Fibroblast of upper back skin (primary cell): ENCODE data around the gene ATF7.
A peak's percentile ranks its signal among the peaks of the same experiment; 100 is the strongest.
"Not testable (repeated sequence)": the region's sequence is repeated elsewhere in the genome, so short reads cannot be mapped to it uniquely, and the experiment has no call there.

Experiments
- DNase-seq: peaks from one replicate; pipeline ENCODE4 v3.0.0-alpha.2; 2013

The ATF7 gene

GRCh38 chr12:53625946-53626701 is at the start of gene ATF7:
TSS of gene ATF7 (minus strand) at chr12:53626382. CDS start at chr12:53601000, 25,382 bp downstream.
- DNase-seq = peak; percentile 98

DNA sequence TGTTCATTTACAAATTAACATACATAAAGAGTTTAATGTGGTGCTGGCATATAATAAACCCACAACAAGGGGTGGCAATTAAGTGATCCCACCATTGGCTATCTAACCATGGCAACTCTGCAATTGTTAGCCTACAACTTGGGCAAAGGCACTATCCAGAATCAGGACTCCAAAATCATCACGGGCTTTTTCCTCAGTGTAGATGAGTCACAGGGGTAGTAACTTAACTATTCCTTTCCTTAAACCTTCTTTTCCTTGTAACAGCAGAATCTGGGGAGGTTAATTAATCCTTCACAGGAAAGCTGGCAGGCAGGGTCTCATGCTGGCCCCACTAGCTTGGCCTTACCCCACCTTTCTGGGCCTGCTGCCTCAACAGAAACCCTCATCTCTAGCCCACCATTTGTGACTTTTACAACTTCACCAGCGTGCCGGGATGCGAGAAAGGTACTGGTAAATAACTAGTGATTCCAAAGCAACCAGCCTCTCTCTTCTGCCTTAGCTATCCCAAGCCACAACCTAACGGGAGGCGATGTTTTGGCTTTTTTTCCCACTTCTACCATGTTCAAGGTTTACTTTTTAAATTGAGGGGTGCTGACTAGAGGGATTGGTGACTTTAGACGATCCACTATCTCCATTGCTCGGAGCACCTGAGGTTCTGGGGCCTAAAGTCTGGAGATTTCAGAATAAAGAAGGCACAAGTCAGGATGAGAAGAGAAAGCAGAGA is 49.0 kb upstream of the ATF7 start:
- no peak for DNase-seq

DNA sequence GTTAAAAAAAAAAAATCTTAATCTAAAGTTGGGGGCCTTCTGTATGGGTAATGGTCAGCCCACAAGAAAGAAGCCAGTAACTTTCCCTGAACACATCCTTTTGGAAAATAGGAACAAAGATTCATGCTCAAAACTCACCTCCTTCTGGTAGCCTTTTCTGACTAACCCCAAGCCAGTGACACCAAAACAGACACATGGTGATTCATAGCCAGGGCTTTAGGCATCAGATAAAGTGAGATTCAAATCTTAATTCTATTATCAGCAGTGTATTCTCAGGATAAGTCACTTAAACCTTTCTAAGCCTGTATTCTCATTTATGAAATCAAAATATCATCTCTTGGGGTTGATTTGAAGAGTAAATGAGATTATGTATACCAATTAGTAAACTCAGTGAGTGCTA is 44.8 kb upstream of the ATF7 start:
- no peak for DNase-seq

GRCh38 chr12:53670308-53670707 is 44.1 kb upstream of the ATF7 start:
- DNase-seq = no peak

- no peak for DNase-seq
Measured at GRCh38 chr12:53667080-53667479, 40.9 kb upstream of the ATF7 start.

- no peak for DNase-seq
Measured at GRCh38 chr12:53664936-53665335, 38.8 kb upstream of the ATF7 start.

DNA sequence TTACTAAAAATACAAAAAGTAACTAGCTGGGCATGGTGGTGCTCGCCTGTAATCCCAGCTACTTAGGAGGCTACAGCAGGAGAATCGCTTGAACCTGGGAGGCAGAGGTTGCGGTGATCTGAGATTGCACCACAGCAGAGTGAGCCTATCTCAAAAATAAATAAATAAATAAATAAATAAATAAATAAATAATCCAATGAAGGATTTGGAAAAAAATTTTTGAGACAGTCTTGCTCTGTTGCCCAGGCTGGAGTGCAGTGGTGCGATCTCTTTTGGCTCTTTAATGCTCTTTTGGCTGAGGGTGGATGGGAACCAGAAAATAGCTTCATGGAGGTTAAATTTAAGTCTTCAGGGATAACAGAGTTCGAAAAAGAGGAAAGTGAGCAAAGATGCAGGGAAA is 38.0 kb upstream of the ATF7 start:
- DNase-seq = no peak

DNA sequence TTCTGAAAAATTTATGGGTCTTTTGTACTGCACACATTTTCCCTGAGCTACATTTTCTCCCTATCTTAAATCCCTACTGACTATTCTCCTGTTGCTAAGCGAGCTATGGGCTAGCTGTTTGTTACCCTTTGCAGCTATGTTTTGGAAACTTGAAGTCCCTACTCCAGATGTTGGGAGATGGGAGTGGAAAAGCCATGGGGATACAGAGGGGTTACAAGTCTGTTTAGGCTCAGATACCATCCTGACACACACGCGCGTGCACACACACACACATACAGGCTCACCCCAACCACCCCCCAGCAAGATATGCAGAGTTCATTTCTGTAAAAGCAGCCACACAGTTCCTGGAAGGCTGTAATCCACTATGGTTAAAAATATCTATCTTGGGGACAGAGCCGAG is 33.9 kb upstream of the ATF7 start:
- no peak for DNase-seq

DNA sequence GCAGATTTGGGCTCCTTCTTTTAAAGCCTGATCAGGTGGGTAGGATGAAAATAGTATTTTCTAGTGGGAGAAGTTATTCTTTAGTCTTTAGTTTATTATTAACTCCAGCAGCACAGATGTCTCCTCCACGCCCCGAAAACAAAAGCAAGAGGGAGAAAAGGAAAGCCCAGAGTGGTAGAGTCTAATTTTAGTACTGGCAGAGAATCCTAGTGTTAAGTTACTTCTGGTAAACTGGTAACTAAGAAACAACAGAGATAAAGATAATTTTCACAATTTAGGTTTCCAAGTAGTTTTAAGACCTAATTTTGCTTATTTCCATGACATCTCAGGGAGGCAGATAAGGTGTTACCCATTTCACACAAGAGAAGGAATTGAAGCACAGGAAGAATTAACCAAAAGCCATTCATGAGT is 33.4 kb upstream of the ATF7 start:
- no peak for DNase-seq

DNA sequence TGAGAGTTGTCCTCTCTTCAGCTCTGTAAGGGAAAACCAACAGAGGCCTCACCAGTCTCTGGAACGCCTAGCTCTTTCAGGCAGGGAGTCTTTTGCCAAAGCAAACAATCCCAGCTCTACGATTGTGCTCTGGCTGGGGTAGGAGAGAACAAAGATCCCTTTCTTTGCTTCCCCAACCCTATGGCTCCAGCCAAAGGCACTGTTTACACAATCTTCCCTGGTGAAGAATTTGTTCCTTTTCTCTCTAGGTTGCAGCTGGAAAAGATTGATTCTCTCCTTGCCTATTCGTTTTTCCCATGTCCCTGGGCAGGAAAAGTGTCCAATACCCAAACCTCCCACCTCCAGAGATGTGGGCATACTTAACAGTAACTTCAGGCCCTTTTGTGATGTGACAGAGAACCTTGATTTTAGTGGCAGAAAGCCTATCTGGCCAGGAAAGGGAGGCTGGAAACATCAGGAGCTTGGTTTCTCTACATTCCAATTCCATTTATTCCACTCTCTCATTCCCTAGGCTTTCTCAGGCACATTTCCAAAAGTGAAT is 32.9 kb upstream of the ATF7 start:
- peak; percentile 69 for DNase-seq

DNA sequence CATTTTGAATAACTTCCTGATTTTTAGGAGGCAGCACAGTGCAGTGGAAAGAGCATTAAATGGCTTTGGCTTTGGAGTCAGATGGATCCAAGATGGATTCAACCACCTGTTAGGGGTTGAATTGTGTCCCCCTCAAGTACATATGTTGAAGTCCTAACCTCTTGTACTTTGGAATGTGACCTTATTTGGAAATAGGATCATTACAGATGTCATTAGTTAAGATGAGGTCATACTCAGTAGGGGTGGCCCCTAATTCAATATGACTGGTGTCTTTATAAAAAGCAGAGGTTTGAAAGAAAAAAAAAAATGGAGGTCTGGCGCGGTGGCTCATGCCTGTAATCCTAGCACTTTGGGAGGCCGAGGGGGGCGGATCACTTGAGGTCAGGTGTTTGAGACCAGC is 30.9 kb upstream of the ATF7 start:
- no peak for DNase-seq

DNA sequence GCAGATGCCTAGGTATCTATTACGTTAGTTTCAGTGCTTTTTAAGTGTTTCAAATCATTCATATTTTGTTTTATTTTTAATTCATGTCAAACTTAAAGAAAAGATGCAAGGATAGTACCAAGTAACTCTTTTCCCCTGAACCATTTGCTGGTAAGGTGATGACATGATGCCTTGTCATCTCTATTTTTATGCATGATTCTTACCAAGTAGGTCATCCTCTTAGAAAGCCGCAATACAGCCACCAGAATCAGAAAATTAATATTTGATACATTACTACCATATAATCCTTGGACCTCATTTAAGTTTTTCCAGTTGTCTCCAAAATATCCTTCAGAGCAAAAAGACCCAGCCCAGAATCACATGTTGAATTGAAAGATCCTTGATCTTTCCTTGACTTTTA is 27.4 kb upstream of the ATF7 start:
- no peak for DNase-seq

DNA sequence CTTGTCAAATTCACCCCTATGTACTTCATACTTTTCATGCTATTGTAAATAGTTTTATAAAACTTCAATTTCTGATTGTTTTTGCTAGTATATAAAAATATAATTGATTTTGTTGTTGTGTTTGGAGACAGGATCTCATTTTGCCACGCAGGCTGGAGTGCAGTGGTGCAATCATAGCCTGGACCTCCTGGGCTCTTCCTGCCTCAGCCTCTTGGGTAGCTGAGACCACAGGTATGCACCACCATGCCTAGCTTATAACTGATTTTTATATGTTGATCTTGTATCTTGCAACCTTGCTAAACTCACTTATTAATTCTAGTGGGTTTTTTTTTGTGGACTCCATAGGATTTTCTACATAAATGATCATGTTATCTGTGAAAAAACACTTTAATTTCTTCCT is 26.2 kb upstream of the ATF7 start:
- DNase-seq = peak; percentile 71

DNA sequence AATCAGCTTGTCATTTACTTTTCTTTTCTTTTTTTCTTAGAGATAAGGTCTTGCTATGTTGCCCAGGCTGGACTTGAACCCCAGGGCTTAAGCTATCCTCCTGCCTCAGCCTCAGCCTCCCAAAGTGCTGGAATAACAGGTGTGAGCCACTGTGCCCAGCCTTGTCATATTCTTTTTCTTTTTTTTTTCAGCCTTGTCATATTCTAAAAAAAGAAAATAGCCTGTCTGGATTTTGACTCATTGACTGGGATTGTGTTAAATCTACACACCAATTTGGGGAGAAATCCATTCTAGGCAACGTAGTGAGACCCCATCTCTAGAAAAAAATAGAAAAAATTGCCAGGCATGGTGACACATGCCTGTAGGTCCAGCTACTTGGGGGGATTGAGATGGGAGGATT is 25.6 kb upstream of the ATF7 start:
- peak; percentile 25 for DNase-seq

DNA sequence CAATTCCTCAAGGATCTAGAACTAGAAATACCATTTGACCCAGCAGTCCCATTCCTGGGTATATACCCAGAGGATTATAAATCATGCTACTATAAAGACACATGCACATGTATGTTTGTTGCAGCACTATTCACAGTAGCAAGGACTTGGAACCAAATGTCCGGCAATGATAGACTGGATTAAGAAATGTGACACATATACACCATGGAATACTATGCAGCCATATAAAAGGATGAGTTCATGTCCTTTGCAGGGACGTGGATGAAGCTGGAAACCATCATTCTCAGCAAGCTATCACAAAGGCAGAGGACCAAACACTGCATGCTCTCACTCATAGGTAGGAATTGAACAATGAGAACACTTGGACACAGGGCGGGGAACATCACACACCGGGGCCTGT is 20.1 kb upstream of the ATF7 start:
- DNase-seq = not testable (repeated sequence)

GRCh38 chr12:53645165-53645564 is 19.0 kb upstream of the ATF7 start:
- DNase-seq = peak; percentile 46

DNA sequence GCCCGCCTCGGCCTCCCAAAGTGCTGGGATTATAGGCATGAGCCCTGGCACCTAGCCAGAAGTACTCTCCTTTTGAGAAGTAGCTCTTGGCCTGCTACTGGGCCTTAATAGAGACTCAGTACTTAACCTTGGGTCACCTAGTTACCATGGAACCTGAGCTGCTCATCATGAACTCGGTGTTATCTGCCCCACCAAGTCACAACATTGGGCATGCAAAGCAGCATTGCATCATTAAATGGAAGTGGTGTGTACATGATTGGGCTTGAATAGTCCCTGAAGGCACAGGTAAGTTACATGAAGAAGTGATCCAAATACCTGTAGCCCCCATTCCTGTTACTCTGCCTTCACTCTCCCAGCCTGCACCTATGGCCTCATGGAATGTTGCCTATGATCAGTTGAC is 18.0 kb upstream of the ATF7 start:
- no peak for DNase-seq

GRCh38 chr12:53643232-53643979 is 17.2 kb upstream of the ATF7 start:
- DNase-seq = no peak

- no peak for DNase-seq
Measured at GRCh38 chr12:53638057-53638456, 11.9 kb upstream of the ATF7 start.

- no peak for DNase-seq
Measured at GRCh38 chr12:53636641-53637040, 10.5 kb upstream of the ATF7 start.

DNA sequence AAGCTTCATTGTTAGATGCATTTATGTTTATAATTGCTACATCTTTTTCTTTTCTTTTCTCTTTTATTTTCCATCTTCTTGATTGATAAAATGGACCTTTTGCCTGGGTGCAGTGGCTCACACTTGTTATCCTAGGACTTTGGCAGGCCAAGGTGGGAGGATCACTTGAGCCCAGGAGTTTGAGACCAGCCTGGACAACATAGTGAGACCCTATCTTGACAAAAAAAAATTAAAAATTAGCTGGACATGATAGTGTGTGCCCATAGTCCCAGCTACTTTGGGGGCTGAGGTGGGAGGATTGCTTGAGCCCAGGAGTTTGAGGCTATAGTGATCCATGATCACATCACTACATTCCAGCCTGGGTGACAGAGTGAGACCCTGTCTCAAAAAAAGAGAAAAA is 9.5 kb upstream of the ATF7 start:
- DNase-seq = not testable (repeated sequence)

GRCh38 chr12:53631721-53632120 is 5.5 kb upstream of the ATF7 start:
- no peak for DNase-seq

DNA sequence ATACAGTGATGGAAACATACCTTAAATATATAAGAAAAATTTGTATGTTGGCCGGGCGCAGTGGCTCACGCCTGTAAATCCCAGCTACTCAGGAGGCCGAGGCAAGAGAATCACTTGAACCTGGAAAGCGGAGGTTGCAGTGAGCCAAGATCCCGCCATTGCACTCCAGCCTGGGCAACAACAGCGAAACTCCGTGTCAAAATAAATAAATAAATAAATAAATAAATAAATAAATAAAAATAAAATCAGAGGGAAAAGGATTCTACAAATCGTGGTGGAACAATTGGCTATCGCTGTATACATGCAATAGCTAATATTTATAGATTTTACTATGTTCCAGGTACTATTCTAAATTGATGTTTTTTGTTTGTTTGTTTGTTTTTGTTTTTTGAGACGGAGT is 1.7 kb upstream of the ATF7 start:
- DNase-seq = no peak
